IPS DF 4.7 (cell line): ENCODE data around the gene ENTR1.

Experiments
- DNase-seq: peaks from one replicate; pipeline ENCODE4 v3.0.0-alpha.2; 2013; ENCODE audit warnings: low spot score; ENCODE audit errors: extremely low read depth

ENTR1 gene

GRCh38 chr9:136362450-136362784 is 48.0 kb downstream of the ENTR1 start:
- no peak for DNase-seq

- DNase-seq = no peak
Measured at GRCh38 chr9:136361754-136362449, 48.5 kb downstream of the ENTR1 start.

DNA sequence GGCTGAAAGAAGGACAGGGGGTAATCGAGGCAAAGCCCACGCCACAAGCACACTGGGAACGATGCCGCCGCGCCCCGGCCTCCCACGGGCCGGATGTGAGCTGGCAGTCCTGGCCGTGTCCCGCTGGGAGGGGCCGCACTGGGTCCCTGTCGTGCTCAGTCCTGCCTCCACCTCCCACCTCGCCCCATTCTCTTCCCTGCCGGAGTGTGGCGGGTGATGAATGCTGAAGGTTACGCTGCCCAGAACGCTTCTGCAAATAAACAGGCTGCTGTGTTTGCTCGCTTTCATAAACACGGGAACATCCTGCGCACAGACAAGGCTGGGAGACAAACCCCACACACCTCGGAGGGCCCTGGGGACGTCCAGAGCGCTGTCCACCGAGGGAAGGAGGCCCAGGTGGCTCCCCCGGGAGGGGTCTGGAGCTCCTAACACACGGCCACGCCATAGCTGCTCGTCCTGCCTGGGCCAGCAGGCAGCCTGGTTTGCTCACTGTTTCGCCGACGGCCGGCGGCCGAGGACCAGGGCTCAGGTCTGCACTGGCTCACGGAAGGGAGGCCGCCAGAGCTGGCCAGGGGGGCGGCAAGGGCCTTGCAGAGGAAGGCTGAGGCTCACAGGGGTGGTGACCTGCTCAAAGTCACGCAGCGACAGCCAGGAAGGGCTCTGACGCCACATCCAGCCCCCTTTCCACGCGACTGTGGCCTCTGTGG is 49.2 kb downstream of the ENTR1 start:
- DNase-seq = no peak

DNA sequence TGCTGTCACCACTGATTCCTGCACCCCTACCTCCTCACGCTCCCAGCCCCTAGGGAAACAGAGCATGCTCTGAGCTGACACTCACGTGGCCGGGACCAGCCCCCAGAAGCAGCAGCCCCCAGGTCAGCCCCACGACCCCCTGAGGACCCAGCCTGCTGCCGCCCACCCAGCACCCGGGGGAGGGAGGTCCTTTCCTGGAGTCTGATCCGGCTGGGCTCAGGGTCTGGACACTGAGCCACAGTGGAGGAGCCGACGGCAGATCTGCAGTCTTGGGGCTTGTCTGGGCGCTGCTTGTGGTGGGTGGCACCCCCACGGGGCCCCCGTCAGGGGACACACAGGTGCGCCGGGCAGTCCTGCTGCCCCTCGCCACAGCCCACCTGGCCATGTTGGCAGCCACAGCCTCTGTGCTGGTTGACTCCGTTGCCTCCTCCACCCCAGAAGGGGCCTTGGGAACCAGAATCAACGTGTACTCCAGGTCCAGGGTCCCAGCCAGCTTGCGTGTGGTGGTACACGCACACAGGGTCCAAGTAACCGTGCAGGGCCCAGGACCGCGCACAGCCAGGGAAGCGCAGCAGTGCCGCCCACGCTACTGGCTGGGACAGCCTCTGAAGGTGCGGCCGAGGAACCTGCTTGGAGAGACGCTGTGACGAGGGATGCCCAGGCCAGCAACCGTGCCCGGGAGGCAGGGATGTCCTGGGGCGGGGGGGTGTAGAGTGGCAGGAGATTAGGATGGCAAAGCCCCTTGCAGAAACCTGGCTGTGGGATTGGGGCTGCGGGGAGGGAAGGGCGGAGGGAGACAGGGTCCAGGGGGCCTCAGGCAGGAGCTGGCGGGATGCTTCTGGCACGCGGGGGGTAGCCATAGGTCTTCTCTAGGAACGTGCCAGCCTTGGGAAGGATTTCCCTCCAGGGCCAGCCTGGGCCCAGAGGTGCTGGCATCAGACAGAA is 50.4 kb downstream of the ENTR1 start:
- no peak for DNase-seq

- no peak for DNase-seq
Measured at GRCh38 chr9:136358888-136359287, 51.5 kb downstream of the ENTR1 start.

GRCh38 chr9:136358016-136358415 is 52.4 kb downstream of the ENTR1 start:
- no peak for DNase-seq

DNA sequence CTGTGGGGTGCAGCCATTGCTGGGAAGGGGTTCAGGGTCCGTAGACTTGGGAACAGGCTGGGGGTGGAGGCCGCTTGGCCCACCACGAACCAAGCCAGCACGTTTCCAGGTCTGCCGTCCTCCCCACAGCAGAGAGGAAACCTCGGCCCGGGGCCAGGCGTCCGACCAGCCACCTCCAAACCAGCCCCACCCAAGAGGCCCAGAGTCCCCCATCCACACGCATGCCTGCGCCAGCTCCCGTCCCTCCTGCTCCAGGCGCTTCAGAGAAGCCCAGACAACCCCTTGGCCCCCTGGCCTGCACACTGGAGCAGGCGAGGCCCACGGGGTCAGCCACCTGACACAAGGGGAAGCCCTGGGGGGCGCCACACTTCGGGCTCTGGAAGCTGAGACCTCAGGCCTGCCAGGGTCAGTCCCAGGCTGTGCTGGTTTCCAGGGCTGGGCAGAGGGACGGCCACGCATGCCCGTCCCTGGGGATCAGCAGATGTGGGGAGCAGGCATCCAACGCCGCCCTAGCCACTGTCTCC is 53.1 kb downstream of the ENTR1 start:
- DNase-seq = no peak

DNA sequence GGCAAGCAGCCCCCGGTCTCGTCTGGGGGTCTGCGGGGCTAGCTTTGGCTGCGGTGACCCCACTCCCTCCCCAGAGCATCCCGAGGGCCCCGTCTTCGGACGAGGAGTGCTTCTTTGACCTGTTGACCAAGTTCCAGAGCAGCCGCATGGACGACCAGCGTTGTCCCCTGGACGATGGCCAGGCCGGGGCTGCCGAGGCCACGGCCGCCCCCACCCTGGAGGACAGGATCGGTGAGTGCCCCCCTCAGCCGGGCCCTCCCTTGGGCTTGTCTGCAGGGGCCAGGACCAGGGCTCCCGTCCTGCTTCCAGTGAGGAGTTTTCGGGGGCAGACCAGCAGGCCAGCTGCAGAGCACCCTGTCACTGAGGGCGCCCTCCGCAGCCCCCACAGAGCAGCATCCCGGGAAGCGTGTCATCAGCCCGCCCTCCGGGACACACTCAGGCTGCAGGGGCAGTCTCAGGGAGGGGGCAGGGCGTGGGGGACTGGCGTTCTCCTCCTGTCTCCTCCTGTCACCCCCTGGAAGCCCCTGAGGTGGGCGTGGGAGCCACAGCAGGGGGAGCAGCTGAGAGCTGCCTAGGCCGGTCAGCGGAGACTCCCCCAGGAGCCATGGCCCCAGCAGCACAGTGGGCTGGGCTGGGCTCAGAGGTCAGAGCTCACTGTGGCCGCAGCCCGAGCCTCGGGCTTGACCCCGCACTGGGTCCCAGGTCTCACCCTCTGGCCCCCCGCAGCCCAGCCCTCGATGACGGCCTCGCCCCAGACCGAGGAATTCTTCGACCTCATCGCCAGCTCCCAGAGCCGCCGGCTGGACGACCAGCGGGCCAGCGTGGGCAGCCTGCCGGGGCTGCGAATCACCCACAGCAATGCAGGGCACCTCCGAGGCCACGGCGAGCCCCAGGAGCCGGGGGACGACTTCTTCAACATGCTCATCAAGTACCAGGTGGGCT is 54.5 kb downstream of the ENTR1 start:
- no peak for DNase-seq

- DNase-seq = no peak
Measured at GRCh38 chr9:136354592-136355085, 55.8 kb downstream of the ENTR1 start.

GRCh38 chr9:136353757-136354488 is 56.5 kb downstream of the ENTR1 start:
- no peak for DNase-seq

- DNase-seq = no peak
Measured at GRCh38 chr9:136353088-136353487, 57.3 kb downstream of the ENTR1 start.

DNA sequence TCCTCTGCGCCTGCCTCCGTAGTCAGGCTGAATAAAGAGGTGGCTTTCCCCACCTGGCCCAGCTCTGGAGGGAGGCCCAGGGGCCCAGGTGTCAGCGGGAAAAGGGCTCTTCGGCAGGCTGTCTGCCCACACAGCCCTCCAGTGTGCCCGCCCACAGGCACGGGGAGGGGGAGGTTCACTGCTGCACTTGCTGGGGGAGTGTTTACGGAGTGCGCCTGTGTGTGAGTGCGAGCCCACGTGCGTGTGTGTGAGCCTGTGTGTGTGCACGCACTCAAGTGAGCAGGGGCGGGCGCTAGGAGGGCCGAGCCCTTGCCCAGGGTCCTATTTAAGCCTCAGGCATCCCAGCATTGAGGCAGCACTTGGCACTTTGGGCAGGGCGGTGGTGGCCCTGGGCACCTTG is 57.7 kb downstream of the ENTR1 start:
- DNase-seq = no peak
